LNCAP (cell line): ENCODE results near the gene FLRT1.

ENCODE experiments used
- TF ChIP-seq, protein P1 (sequence below): fragments of 450-650 bp; IDR thresholded peaks from 2 replicates; pipeline ENCODE4 v1.5.1; 2017; ENCODE audit warnings: mild to moderate bottlenecking

FLRT1 gene

DNA sequence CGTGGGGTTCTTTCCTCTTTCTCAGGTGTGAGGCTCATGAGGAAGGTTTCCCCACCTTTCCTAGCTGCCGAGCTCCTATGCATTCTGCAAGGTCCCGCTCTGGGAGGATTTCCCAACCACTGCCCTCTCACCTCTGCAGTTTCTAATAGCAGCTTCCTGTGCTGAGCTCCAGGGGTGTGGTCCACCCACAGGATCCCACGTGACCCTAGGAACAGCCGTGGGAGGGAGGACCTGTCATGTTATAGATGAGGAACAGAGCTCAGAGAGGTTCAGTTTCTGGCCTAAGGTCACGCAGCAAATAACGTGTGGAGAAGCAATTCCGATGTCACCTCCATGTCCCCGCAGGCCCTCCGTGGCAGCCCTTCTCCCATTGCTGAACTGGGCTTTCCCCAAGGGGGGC, 38.5 kb downstream of the FLRT1 start:
- TF ChIP-seq, protein P1, sequence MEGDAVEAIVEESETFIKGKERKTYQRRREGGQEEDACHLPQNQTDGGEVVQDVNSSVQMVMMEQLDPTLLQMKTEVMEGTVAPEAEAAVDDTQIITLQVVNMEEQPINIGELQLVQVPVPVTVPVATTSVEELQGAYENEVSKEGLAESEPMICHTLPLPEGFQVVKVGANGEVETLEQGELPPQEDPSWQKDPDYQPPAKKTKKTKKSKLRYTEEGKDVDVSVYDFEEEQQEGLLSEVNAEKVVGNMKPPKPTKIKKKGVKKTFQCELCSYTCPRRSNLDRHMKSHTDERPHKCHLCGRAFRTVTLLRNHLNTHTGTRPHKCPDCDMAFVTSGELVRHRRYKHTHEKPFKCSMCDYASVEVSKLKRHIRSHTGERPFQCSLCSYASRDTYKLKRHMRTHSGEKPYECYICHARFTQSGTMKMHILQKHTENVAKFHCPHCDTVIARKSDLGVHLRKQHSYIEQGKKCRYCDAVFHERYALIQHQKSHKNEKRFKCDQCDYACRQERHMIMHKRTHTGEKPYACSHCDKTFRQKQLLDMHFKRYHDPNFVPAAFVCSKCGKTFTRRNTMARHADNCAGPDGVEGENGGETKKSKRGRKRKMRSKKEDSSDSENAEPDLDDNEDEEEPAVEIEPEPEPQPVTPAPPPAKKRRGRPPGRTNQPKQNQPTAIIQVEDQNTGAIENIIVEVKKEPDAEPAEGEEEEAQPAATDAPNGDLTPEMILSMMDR: no peak

DNA sequence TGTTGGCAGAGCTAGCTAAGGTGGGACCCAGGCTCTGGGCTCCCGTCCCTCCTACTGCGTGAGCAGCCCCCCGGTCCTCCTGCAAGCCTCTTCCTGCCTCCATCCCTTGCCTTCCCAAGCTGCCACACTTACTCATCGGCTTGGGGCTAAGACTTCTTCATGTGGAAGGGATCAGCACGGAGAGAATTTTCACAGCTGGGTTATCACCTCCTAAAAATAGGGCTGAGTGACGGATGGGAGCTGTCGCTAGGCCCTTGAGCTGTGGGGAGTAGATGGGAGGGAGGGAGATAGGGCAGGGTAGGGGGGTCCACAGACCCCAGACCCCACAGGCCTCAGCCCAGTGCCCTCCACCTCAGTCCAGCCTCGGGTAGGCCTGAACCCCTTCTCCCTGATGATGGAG, 41.0 kb downstream of the FLRT1 start:
- TF ChIP-seq, protein P1: no peak

DNA sequence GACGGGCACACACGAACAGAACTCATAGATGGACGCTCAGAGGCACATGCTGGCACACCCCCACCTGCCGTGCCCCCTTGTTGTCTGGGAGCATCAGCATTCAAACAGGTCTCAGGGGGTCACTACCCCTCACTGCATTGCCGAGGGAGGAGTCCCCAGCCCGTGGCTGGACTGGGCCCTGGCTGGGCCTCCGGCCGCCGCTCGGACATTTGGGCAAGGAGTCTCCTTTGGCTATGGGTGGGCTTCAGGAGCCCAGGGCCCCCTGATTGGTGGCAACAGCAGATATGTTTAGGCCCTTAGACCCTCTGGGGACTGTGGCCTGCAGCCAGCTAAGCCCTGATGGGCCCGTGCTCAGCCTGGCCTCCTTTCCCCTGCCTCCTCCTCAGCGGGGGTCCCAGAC, 41.9 kb downstream of the FLRT1 start:
- TF ChIP-seq, protein P1: no peak

DNA sequence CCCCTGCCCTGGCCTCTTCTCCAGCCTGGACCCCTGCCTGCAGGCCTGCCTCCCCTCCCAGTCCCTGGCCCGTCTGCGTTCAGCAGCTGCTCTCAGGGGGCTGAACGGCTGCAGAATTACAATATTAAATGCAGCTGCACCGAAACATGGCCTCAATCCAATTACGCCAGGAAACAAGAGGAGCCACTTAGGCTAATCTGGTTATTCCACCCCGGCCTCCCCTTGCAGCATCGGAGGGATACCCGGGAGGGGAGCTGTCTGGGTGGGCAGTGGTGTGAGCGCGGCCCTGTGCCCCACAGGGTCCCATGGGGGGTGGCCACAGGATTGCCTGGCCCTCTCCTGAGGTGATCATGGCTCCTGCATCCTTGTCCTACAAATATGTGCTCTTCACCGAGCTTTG, 42.6 kb downstream of the FLRT1 start:
- TF ChIP-seq, protein P1: no peak

DNA sequence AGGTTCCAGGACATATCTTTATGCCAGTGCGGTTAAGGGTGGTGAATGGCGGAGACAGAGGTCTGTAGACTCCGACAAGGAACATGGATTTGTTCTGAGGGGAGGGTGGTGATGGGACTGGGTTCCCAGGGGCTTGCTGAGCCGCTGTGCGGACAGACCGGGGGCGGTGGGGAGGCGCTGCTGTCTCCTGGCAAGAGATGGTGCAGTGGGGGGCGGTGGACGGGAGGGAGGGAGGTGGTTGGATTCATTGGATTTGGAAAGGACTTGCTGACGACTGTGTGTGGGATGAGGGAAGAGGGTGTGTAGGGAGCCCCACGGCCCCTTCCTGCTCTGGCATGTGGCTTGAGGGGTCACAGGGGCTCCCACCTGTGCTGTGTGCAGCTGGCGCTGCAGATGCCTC, 43.2 kb downstream of the FLRT1 start:
- TF ChIP-seq, protein P1: no peak

DNA sequence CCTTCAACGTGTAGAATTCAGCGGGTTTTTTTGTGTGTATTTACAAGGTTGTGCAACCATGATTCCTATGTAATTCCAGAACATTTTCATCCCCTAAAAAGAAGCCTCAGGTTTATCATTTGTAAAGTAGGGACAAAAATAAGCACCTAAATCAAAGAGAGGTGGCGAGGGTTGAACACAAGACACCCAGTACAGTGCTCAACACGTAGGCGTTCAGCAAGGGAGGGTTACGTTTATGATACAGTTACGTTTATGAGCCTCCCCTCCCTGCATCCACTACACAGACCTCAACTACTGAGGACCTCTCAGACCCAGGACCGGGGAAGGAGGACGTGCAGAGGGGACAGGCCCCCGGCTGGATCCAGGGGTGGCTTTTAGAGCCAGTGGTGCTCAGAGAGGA, 44.7 kb downstream of the FLRT1 start:
- TF ChIP-seq, protein P1: no peak

DNA sequence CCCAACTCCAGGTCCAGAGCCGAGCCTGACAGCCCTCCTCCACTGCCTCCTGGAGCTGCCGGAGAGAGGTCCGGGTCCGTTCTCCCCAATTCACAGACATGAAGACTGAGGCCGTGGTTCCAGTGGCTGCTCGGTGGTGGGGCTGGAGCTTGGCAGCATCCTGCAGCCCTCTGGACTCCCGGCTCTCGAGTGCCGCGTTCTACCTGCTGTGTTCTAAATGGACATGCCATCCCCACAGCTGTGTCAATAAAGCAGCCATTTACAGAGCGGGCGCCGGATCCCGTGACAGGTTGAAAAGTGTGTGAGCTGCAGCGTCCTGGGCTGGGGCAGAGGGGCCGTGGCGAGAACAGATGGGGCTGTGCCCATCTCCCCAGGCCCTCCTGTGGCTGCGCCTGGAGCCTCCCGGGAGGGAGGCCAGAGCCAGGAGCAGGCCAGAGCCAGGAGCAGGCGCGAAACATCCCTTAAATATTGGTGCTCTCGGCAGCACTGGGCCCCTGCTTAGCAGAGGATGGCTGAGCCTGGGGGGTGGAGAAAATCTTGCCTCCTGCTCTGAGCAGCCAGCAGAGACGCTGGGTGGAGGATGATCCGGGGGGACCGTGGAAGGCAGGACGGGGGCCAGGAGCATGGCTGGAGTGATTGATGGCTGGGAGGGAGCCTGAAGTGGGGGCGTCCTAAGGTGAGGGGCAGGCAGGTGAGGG, 46.2 kb downstream of the FLRT1 start:
- TF ChIP-seq, protein P1: no peak
